Lower lobe of right lung (tissue), 2 donors: ENCODE measurements around the gene PNPLA5. TPM values are rescaled to one million over a fixed set of nuclear protein-coding genes. Genes with fewer than 3 reads are reported as not detected.

Source experiments
- ATAC-seq, 2 donors: fragments of 200-7000 bp; cut with Tn5 transposase; one replicate each; pipeline ENCODE4 v1.9.1; 2020 to 2022; ENCODE audit warnings: mild to moderate bottlenecking in 2 of 2, moderate library complexity in 2 of 2
- DNase-seq: peaks from one replicate; pipeline ENCODE4 v3.0.0-alpha.2; 2020
- H3K27ac ChIP-seq: fragments of 200-600 bp; one replicate; pipeline ENCODE4 v1.8.0; 2022
- H3K27me3 ChIP-seq: fragments of 200-600 bp; one replicate; pipeline ENCODE4 v1.8.0; 2022; ENCODE audit warnings: low read depth
- H3K36me3 ChIP-seq: fragments of 200-600 bp; one replicate; pipeline ENCODE4 v1.8.0; 2022; ENCODE audit warnings: mild to moderate bottlenecking
- H3K4me1 ChIP-seq: fragments of 200-600 bp; one replicate; pipeline ENCODE4 v1.8.0; 2022
- H3K4me3 ChIP-seq: fragments of 200-600 bp; one replicate; pipeline ENCODE4 v1.8.0; 2022; ENCODE audit warnings: mild to moderate bottlenecking
- H3K9me3 ChIP-seq: fragments of 200-600 bp; one replicate; pipeline ENCODE4 v1.8.0; 2022
- intact Hi-C: fragments of 100-400 bp; cut with DNase I; formaldehyde crosslinking; loops from one replicate; pipeline ENCODE4 v1.11.0; 2022
- total RNA-seq: library from RNA; stranded (reverse); fragmentation: NEBNext Ultra II Directional; extraction: Animal tissue kit (Norgen Biotek cat#: 25700); gene quantifications from one replicate; pipeline ENCODE4 v1.2.1, GENCODE V29; 2021
- TF ChIP-seq, protein P1 (sequence below): fragments of 200-600 bp; IDR thresholded peaks from one replicate; pipeline ENCODE4 v1.8.0; 2022; ENCODE audit warnings: antibody characterized with exemption, mild to moderate bottlenecking
- donor health status: DM: no; HTN: yes; CAD: no; lungs with severe emphysema.

PNPLA5 gene
- total RNA-seq, 1 donor from 2014 or later: not detected

- DNase-seq: no peak
- peaks cover 18% of the 10 kb centered on the region for H3K27me3 ChIP-seq
- no peaks in the 10 kb centered on the region for H3K36me3 ChIP-seq
- H3K9me3 ChIP-seq: no peaks in the 10 kb centered on the region
- ATAC-seq: no peak
- intact Hi-C loops: no loop called here
- H3K27ac ChIP-seq: no peak overlapping the region
- H3K4me3 ChIP-seq: no peak overlapping the region
- H3K4me1 ChIP-seq: no peaks in the 10 kb centered on the region
- TF ChIP-seq, protein P1, sequence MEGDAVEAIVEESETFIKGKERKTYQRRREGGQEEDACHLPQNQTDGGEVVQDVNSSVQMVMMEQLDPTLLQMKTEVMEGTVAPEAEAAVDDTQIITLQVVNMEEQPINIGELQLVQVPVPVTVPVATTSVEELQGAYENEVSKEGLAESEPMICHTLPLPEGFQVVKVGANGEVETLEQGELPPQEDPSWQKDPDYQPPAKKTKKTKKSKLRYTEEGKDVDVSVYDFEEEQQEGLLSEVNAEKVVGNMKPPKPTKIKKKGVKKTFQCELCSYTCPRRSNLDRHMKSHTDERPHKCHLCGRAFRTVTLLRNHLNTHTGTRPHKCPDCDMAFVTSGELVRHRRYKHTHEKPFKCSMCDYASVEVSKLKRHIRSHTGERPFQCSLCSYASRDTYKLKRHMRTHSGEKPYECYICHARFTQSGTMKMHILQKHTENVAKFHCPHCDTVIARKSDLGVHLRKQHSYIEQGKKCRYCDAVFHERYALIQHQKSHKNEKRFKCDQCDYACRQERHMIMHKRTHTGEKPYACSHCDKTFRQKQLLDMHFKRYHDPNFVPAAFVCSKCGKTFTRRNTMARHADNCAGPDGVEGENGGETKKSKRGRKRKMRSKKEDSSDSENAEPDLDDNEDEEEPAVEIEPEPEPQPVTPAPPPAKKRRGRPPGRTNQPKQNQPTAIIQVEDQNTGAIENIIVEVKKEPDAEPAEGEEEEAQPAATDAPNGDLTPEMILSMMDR: no peak
These were observed 8.4 kb upstream of the PNPLA5 start for GRCh38 chr22:43900206-43900605.

DNA sequence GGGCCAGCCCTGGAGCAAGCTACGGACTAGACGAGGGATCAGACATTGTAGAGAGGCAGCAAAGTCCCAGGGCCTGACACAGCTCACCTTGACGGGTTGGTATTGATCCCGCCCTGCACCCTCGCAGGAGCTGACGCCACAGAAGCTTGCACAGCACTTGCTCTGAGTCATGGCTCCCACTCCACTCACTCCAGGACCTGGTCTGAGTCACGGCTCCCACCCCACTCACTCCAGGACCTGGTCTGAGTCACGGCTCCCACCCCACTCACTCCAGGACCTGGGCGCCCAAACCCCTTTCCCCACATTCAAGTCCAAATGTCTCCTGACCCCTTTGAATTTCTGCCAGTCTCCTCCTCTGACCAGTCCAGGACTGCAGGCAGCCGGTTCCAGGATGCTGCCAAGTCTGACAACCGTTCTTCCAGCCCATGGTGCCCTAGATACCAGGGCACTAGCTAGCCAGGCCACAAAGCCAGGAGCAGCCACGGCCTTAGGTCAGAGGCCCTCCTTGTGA is 6.0 kb upstream of the PNPLA5 start:
- Histone ChIP-seq H3K4me1 (no peaks in the 10 kb centered on the region), H3K27ac (no peak overlapping the region), H3K4me3 (no peak overlapping the region), H3K27me3 (peaks cover 27% of the 10 kb centered on the region), H3K9me3 (no peaks in the 10 kb centered on the region), H3K36me3 (no peaks in the 10 kb centered on the region)
- TF ChIP-seq, protein P1: no peak
- DNase-seq (no peak), ATAC-seq (peak in 1 of 2 donors; percentile 14)
- intact Hi-C loops: no loop called here

DNA sequence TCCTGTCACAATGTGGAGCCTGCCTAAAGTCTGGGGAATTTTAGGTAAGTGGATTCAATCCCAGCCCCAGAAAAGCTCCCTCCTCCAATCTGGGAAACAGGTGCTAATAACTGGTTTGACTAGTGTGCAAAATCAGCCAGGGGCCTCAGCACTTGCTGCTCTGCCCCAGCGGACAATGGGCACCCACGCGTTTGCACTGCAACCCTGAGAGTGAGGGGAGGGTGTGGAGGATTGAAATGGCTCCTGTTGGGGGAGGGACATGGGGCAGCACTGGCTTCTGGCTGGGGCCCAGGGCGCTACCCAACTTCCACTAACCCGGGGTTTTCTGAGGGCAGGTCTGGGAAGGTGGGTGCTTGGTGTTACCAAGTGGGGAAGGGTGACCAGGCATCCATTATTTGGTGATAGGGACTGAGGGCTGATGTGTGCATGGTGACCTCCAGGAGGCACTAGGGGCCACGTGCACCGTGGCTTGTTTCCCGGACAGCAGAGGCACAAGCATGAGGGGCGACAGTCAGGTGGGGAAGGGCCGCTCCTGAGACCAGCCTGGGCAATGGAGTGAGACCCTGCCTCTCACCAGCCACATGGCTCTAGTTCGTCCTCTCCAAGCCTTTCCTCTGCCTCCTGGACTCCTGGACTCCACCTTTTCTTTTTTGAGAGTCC is 4.3 kb upstream of the PNPLA5 start:
- intact Hi-C loops: no loop called here
- ATAC-seq (no peak), DNase-seq (no peak)
- no peak overlapping the region for H3K4me3 ChIP-seq
- no peaks in the 10 kb centered on the region for H3K9me3 ChIP-seq
- H3K36me3 ChIP-seq: no peaks in the 10 kb centered on the region
- TF ChIP-seq, protein P1: no peak
- H3K27me3 ChIP-seq: peaks cover 43% of the 10 kb centered on the region
- H3K4me1 ChIP-seq: peaks cover 7% of the 10 kb centered on the region
- H3K27ac ChIP-seq: no peak overlapping the region

GRCh38 chr22:43894122-43894521 is 2.3 kb upstream of the PNPLA5 start:
- peaks cover 7% of the 10 kb centered on the region for H3K4me1 ChIP-seq
- intact Hi-C loops: no loop called here
- H3K27me3 ChIP-seq: peaks cover 57% of the 10 kb centered on the region
- TF ChIP-seq, protein P1: no peak
- no peak overlapping the region for H3K27ac ChIP-seq
- ATAC-seq (no peak), DNase-seq (no peak)
- H3K9me3 ChIP-seq: no peaks in the 10 kb centered on the region
- no peaks in the 10 kb centered on the region for H3K36me3 ChIP-seq
- no peak overlapping the region for H3K4me3 ChIP-seq

DNA sequence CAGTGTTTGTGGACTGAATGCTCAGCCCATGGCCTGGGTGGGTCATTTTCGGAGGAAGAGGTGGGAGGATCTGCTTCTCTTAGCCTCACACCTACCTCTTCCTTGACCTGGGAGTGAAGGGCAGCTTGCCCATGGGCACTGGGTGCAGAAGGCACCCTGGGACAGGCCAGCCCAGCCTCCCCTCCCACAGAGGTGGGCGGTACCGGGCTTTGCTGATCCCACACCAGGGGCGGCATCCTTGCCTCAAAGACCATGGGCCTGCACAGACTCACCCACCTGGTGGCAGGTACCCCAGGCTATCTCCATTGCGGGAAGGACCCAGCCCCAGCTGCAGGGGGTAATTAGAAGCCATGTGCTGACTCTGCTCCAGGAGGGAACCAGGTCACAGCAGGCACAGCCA is 1.5 kb upstream of the PNPLA5 start:
- ATAC-seq (no peak), DNase-seq (no peak)
- Histone ChIP-seq H3K27me3 (peaks cover 65% of the 10 kb centered on the region), H3K36me3 (no peaks in the 10 kb centered on the region), H3K9me3 (no peaks in the 10 kb centered on the region), H3K4me1 (peaks cover 7% of the 10 kb centered on the region), H3K4me3 (no peak overlapping the region), H3K27ac (no peak overlapping the region)
- intact Hi-C loops: no loop called here
- TF ChIP-seq, protein P1: no peak
